Measurements from ENCODE around the gene HTT.

GRCh38 chr4:3229328-3229727 lies 154.8 kb downstream of the HTT start:
- TF ChIP-seq SREBF2 (IDR thresholded peaks at IDR 0.05) (no peak), KDM1A (IDR thresholded peaks at IDR 0.05; ENCODE audit: low read depth) (no peak), CTCF (IDR thresholded peaks at IDR 0.05) (no peak), EP300 (IDR thresholded peaks at IDR 0.05) (no peak), MAX (IDR thresholded peaks at IDR 0.05) (no peak)
